Epithelial cell of proximal tubule (primary cell): ENCODE measurements around the gene KAT6B. TPM values are rescaled to one million over a fixed set of nuclear protein-coding genes. Genes with fewer than 3 reads are reported as not detected.

Source experiments
- DNase-seq: peaks from one replicate; pipeline ENCODE4 v3.0.0-alpha.2; 2011; ENCODE audit warnings: low read depth
- H3K4me3 ChIP-seq: 2 replicates; pipeline ENCODE4 v1.5.1; 2011; ENCODE audit warnings: low read depth, mild to moderate bottlenecking, low read length
- total RNA-seq: library from RNA; depleted of rRNA; stranded (reverse); fragments of >200 nt; gene quantifications from 2 replicates; pipeline ENCODE4 v1.2.3, GENCODE V29; 2015
- TF ChIP-seq, protein P1 (sequence below): conservative IDR thresholded peaks from 2 replicates; pipeline ENCODE4 v1.5.1; 2012; ENCODE audit warnings: low read depth, mild to moderate bottlenecking, low read length

KAT6B gene
- total RNA-seq, 1 donor from 2014 or later: 10.1 TPM

DNA sequence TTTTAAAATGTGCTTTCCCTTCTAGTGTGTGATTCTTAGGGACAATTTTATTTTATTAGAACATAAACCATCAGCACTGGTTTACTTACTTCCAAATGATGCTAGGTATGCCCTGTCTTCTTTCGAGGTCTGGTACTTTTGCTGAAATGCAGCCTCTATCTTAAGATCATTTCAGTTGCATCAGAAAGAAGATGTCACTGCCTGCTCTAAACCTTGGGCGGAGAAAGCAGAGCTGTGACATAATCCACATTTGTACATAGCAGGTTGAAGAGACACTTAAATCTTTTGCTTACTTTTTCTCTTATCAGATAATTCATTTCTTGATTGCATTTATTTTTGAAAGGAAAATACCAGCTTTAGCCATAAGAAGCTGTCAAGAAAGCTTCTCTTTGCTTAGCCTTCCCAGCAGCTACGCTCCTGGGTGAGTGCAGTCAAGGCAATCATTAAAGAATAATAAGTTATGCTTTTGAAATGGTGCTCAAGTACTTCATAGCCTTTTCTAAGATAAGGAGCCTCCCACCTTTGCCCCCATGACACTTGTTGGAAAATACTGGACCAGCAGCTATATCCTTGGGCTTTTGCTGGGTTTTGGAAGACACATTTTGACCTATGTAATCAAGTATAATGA, 176.7 kb downstream of the KAT6B start:
- no peak overlapping the region for H3K4me3 ChIP-seq
- TF ChIP-seq, protein P1, sequence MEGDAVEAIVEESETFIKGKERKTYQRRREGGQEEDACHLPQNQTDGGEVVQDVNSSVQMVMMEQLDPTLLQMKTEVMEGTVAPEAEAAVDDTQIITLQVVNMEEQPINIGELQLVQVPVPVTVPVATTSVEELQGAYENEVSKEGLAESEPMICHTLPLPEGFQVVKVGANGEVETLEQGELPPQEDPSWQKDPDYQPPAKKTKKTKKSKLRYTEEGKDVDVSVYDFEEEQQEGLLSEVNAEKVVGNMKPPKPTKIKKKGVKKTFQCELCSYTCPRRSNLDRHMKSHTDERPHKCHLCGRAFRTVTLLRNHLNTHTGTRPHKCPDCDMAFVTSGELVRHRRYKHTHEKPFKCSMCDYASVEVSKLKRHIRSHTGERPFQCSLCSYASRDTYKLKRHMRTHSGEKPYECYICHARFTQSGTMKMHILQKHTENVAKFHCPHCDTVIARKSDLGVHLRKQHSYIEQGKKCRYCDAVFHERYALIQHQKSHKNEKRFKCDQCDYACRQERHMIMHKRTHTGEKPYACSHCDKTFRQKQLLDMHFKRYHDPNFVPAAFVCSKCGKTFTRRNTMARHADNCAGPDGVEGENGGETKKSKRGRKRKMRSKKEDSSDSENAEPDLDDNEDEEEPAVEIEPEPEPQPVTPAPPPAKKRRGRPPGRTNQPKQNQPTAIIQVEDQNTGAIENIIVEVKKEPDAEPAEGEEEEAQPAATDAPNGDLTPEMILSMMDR: no peak
- no peak for DNase-seq

DNA sequence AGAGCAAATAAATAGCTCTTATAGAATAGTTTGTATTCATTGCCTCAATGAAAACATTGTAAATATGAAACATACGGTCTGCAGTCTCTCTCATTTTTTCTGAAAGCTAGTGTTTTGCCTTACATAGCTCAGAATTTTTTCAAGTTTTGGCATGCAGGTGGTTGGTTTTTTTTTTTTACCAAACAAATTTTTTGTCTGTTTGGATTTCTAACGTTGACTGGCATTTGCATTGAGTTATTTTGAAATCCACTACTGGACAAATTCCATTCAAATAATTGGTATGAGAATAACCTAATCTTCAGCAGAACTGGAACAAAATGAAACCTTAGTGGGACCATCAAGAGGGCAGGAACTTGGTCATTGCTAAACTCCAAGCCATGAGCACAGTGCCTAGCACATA, 177.5 kb downstream of the KAT6B start:
- DNase-seq: no peak
- TF ChIP-seq, protein P1: no peak
- no peak overlapping the region for H3K4me3 ChIP-seq

DNA sequence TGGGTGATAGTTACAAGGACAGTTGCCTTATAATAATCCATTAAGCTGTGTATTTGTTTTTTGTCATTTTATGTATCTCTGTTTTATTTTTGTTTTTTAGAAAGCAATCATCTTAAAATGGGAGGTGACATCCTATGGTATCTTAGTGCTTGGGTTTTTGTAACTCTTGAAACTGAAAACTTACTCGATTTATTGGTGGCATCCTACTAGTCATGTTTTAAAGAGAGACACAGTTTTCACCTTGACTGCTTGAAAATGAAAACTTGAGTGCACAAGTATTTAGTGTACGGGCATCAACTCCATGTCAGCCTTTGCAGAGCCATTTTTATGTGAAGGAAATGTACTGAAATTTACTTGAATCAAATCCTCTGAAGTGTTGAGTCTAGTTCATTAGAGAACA, 181.2 kb downstream of the KAT6B start:
- H3K4me3 ChIP-seq: no peak overlapping the region
- DNase-seq: no peak
- TF ChIP-seq, protein P1: no peak

DNA sequence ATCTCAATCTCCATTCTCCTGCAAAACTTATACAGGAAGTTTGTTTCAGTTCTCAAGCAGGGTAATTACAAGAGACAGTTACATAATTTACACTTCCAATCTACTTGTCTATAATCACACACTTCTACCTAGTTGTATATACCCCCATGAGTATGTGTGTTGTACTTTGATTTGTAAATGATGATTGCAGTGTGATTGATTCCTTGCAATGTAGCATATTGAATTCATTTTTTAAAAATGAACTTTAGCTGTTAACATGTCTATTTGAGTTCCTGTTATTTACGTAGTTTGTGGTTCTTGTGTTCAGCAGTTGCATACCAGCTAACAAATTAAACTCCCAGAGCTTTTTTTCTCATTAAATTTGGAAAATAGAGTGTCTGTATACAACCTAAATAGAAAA, 182.6 kb downstream of the KAT6B start:
- TF ChIP-seq, protein P1: no peak
- H3K4me3 ChIP-seq: no peak overlapping the region
- no peak for DNase-seq

DNA sequence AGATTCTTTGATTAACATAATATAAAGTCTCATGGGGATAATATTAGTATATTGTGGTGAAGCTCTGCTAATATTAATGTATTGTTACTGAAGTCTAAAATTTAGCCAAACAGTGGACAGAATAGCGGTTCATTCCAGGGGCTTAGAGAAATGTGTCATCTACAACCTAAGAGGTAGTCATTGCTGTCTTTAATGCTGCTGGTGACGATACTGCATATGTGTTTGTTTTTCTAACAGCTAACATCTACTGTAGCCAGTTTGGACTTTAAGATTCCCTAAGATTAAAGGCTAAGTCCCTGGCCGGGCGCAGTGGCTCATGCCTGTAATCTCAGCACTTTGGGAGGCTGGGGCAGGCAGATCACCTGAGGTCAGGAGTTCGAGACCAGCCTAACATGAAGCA, 183.0 kb downstream of the KAT6B start:
- H3K4me3 ChIP-seq: no peak overlapping the region
- TF ChIP-seq, protein P1: no peak
- DNase-seq: no peak

DNA sequence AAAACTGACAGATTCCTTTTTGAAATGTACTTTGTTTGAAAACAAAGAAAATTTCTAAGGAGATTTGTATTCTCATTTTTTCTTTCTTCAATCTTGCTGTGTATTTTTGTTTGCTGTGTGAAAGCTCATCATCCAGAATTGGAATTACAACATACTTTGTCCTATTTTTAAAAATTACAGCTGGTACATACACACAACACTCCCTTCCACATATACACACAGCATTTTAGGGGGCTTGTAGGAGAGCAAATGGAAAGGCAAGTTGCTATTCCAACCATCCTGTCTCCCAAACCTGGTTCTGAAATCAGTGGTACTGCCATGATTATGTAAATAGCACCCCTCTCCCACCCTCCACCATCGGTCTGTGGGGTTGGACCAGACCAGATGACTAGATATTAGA, 184.0 kb downstream of the KAT6B start:
- TF ChIP-seq, protein P1: no peak
- no peak overlapping the region for H3K4me3 ChIP-seq
- DNase-seq: no peak

DNA sequence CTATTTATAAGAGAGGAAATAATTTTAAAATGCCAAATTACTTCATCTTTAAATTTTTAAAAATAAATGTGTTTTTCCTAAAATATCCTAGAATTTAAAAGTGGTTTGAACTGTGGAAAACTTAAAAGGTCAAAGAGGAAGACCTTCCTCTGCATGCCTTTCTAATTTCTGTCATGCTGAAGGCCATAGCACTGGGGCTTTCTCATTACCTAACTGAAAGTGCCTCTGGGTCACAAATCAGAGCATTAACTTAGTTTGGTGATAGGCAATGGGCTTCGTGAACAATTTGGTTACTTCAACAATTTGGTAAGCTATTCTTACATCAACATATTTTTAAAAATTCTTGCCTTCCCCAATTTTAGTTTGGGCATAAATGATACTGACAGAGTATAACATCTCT, 184.8 kb downstream of the KAT6B start:
- no peak for DNase-seq
- H3K4me3 ChIP-seq: no peak overlapping the region
- TF ChIP-seq, protein P1: no peak
